Adrenal gland (tissue), 12 donors: ENCODE measurements around the gene DOCK10. TPM values are rescaled to one million over a fixed set of nuclear protein-coding genes. Genes with fewer than 3 reads are reported as not detected.

Source experiments
- DNase-seq, 7 donors: peaks; one replicate each; pipeline ENCODE4 v3.0.0-alpha.2; 2019 to 2020
- H3K27ac ChIP-seq, 5 donors: fragments of 200-600 bp; sonication (generic) in 4 of 5; 1 replicate in 3 of 5; 2 replicates in 2 of 5; pipeline versions ENCODE4 v1.5.1 to v1.8.0; 2016 to 2020; ENCODE audit warnings: mild to moderate bottlenecking in 1 of 5
- H3K27me3 ChIP-seq: fragments of 200-600 bp; 2 replicates; pipeline ENCODE4 v1.8.0; 2021
- H3K36me3 ChIP-seq, 2 donors: fragments of 200-600 bp; replicated peaks in 1 of 2; 1 replicate in 1 of 2; 2 replicates in 1 of 2; pipeline versions ENCODE4 v1.5.1 to v1.8.0; 2018 to 2022
- H3K4me1 ChIP-seq, 2 donors: fragments of 200-600 bp; replicated peaks in 1 of 2; 1 replicate in 1 of 2; 2 replicates in 1 of 2; pipeline versions ENCODE4 v1.5.1 to v1.8.0; 2018 to 2021
- H3K4me3 ChIP-seq, 4 donors: fragments of 200-600 bp; sonication (generic) in 3 of 4; one replicate each; pipeline ENCODE4 v1.5.1; 2016 to 2018
- H3K9me3 ChIP-seq, 3 donors: fragments of 200-600 bp; sonication (generic) in 1 of 3; replicated peaks in 1 of 3; 1 replicate in 2 of 3; 2 replicates in 1 of 3; pipeline versions ENCODE4 v1.5.1 to v1.8.0; 2016 to 2021
- POLR2A ChIP-seq, 2 donors: fragments of 450-650 bp; IDR thresholded peaks; one replicate each; pipeline ENCODE4 v1.6.1; 2017; ENCODE audit warnings: antibody characterized with exemption in 2 of 2, mild to moderate bottlenecking in 2 of 2, moderate library complexity in 1 of 2
- WGBS, 4 donors: extraction: QIAGEN DNeasy Blood & Tissue Kit in 2 of 4; methylation state at CpG; one replicate each; pipeline versions ENCODE4 v1.1.5 to v1.1.7; 2013 to 2017; 5-methylcytosine and 5-hydroxymethylcytosine counted together
- intact Hi-C, 2 donors: fragments of 100-400 bp; cut with DNase I; formaldehyde crosslinking; loops; one replicate each; pipeline versions ENCODE4 v1.14.1 to v1.15.0; 2022 to 2023
- polyA plus RNA-seq, 3 donors: library from polyadenylated mRNA; stranded (reverse); fragments of 200-250 nt in 2 of 3; fragments of 350-450 nt in 1 of 3; fragmentation: Illumina TruSeq in 1 of 3; extraction: RNeasy Lipid Tissue Mini Kit (QIAGEN cat#74804) in 1 of 3; gene quantifications; one replicate each; pipeline ENCODE4 v1.2.3, GENCODE V29; 2013 to 2014
- total RNA-seq, 9 donors: library from RNA; depleted of rRNA in 4 of 9; stranded (reverse); fragments of >200 nt in 4 of 9; fragments of 120-200 nt in 1 of 9; fragmentation: NEBNext Ultra II Directional in 1 of 9; extraction: Animal tissue kit (Norgen Biotek cat#: 25700) in 1 of 9; gene quantifications; one replicate each; pipeline versions ENCODE4 v1.1.0 to v1.2.4, GENCODE V29; 2013 to 2023
- TF ChIP-seq, protein P1 (sequence below), 6 experiments: fragments of 450-650 bp in 4 of 6; fragments of 200-600 bp in 2 of 6; sonication (generic) in 1 of 6; IDR thresholded peaks; 1 replicate in 5 of 6; 2 replicates in 1 of 6; pipeline versions ENCODE4 v1.5.1 to v1.8.0; 2016 to 2021; ENCODE audit warnings: antibody characterized with exemption in 6 of 6, mild to moderate bottlenecking in 2 of 6, moderate library complexity in 1 of 6
- donor health status: healthy with polysubstance abuse.
- donor health status: Bipolar disorder and iron deficiency.
- donor health status: DM: yes; HTN: yes; CAD: no.
- donor health status: DM: no; HTN: no; CAD: no.
- donor health status: DM: no; HTN: no; CAD: no.
- donor health status: DM: yes; HTN: yes; CAD: no.

DOCK10 gene
- total and polyA plus RNA-seq, 12 donors = 6.2 to 40.8 (median 20.0) TPM

- H3K27ac ChIP-seq = no peak overlapping the region
- no peak for DNase-seq
- 29 to 45% (median 41%) methylated on average over 5 of the region's 5 CpGs for WGBS, 4 donors
- H3K4me1 ChIP-seq = peaks cover 0 to 2% of the 10 kb centered on the region in 2 donors
- intact Hi-C loops = no loop called here
- TF ChIP-seq, protein P1, sequence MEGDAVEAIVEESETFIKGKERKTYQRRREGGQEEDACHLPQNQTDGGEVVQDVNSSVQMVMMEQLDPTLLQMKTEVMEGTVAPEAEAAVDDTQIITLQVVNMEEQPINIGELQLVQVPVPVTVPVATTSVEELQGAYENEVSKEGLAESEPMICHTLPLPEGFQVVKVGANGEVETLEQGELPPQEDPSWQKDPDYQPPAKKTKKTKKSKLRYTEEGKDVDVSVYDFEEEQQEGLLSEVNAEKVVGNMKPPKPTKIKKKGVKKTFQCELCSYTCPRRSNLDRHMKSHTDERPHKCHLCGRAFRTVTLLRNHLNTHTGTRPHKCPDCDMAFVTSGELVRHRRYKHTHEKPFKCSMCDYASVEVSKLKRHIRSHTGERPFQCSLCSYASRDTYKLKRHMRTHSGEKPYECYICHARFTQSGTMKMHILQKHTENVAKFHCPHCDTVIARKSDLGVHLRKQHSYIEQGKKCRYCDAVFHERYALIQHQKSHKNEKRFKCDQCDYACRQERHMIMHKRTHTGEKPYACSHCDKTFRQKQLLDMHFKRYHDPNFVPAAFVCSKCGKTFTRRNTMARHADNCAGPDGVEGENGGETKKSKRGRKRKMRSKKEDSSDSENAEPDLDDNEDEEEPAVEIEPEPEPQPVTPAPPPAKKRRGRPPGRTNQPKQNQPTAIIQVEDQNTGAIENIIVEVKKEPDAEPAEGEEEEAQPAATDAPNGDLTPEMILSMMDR (IDR thresholded peaks at IDR 0.05) = no peak
- no peak for TF ChIP-seq POLR2A (IDR thresholded peaks at IDR 0.05)
- H3K27me3 ChIP-seq = no peaks in the 10 kb centered on the region
- no peaks in the 10 kb centered on the region for H3K9me3 ChIP-seq
- no peaks in the 10 kb centered on the region for H3K36me3 ChIP-seq
- H3K4me3 ChIP-seq = no peak overlapping the region
These were observed 72.0 kb downstream of the DOCK10 start for GRCh38 chr2:224970311-224970710.

- Histone ChIP-seq H3K36me3 (no peaks in the 10 kb centered on the region), H3K9me3 (no peaks in the 10 kb centered on the region), H3K4me3 (no peak overlapping the region), H3K4me1 (peaks cover 0 to 6% of the 10 kb centered on the region in 2 donors), H3K27ac (no peak overlapping the region), H3K27me3 (no peaks in the 10 kb centered on the region)
- WGBS, 4 donors = 59 to 76% (median 68%) methylated on average over 4 of the region's 4 CpGs
- TF ChIP-seq, protein P1 (IDR thresholded peaks at IDR 0.05) = no peak
- DNase-seq = no peak
- intact Hi-C loops = no loop called here
These were observed 72.5 kb downstream of the DOCK10 start for GRCh38 chr2:224969633-224970260.

DNA sequence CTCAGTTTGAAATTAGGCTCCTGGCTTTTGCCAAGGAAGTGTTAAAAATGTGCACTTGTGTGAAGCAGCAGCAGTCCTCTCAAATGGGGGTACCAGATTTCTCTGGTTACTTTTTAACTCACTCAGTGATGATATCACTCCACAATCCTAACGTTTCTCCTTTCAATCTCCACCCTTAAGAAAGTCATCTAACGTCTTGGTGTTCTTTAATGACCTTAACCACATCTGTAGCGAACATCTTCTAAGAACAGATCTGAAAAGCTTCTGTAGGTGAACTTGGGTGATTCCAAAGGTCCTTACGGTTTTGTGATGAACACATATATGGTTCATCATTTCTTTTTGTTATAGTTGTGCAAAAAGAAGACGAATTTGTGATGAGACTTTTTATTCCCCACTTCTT, 73.2 kb downstream of the DOCK10 start:
- Histone ChIP-seq H3K27ac (no peak overlapping the region), H3K9me3 (no peaks in the 10 kb centered on the region), H3K4me1 (peaks cover 0 to 6% of the 10 kb centered on the region in 2 donors), H3K27me3 (no peaks in the 10 kb centered on the region), H3K4me3 (no peak overlapping the region), H3K36me3 (no peaks in the 10 kb centered on the region)
- intact Hi-C loops = no loop called here
- DNase-seq = no peak
- TF ChIP-seq, protein P1 (IDR thresholded peaks at IDR 0.05) = no peak
- TF ChIP-seq POLR2A (IDR thresholded peaks at IDR 0.05) = no peak
- 82 to 93% (median 92%) methylated on average over 5 of the region's 5 CpGs for WGBS, 4 donors

- 65 to 75% (median 72%) methylated on average over 4 of the region's 4 CpGs for WGBS, 4 donors
- DNase-seq = no peak
- no peaks in the 10 kb centered on the region for H3K9me3 ChIP-seq
- peaks cover 0 to 6% of the 10 kb centered on the region in 2 donors for H3K4me1 ChIP-seq
- H3K36me3 ChIP-seq = no peaks in the 10 kb centered on the region
- no peaks in the 10 kb centered on the region for H3K27me3 ChIP-seq
- H3K27ac ChIP-seq = no peak overlapping the region
- TF ChIP-seq POLR2A (IDR thresholded peaks at IDR 0.05) = no peak
- TF ChIP-seq, protein P1 (IDR thresholded peaks at IDR 0.05) = no peak
- no peak overlapping the region for H3K4me3 ChIP-seq
- intact Hi-C loops = no loop called here
These were observed 74.2 kb downstream of the DOCK10 start for GRCh38 chr2:224968051-224968450.
